ENCODE data around the gene ZNF431.
"Not testable (repeated sequence)": the region's sequence is repeated elsewhere in the genome, so short reads cannot be mapped to it uniquely, and the experiment has no call there.

ZNF431 gene

DNA sequence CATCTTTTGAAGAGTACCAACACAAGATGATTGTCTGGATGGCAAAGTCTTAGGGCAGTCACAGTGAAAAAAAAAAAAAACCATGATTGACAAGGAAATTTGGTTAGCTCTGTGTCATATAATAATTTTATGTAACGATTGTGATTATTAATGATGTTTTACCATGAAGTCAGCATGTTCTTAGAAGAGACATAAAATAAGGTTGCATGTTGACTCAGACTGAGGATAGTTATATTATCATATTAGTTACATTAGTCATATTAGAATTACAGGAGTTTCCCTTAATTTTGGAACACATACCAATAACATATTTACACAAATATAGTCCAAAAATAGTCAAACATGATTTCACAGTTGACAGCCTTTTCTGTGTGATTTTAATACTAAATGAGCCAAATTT, 5.7 kb downstream of the ZNF431 start:
- no peak for DNase-seq

DNA sequence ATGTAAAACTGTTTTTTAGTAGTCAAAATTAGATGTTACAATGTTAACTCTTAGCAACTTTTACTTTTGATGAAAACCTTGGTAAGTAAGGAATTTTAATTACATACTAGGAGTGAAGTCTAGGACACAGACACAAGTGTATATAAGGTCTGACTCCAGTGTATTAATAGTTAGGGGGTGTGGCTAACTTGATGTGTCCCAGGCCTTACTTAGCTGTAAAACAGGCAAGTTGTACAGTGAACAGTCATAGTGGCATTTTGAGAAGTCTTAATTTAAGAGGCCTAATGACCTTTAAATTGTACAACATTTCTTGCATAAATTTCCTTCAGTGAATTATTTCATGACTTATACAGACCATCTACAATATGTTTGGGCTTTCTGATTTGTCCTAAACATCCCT, 6.8 kb downstream of the ZNF431 start:
- DNase-seq, result no peak

DNA sequence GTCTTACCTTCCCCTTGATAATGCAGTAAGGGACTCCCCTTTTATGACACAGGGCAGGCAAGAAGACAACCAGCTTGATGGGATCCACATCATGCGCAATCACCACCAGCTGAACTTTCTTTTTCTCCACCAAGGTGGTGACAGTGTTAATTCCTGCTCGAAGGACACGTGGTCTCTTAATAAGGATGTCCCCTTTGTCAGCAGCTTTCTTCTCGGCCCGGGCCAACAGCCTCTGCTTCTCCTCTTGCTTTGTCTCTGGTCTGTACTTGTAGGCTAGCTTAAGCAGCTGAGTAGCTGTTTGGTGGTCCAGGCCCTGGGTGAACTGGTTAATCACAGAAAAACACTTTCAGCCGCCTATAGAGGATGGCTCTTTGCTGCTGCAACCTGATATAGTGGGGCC, 8.0 kb downstream of the ZNF431 start:
- no peak for DNase-seq

DNA sequence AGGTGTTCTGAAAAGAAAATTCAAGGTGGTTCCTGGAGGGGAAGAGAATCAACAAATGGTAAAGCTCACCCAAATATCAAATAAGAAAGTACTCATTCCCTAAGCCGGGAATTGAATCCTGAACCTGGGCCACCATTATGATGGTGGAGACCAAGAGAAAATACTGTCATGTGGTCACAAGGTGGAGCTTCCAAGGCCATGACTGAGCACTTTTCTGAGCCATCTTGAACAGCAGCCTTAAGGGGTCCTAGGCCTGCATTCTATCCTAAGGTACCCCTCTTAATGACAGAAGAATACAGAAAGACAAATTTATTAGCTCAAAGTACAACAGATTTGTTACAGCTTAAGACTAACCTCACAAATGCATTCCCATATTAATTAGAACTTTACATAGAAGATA, 9.6 kb downstream of the ZNF431 start:
- no peak for DNase-seq

DNA sequence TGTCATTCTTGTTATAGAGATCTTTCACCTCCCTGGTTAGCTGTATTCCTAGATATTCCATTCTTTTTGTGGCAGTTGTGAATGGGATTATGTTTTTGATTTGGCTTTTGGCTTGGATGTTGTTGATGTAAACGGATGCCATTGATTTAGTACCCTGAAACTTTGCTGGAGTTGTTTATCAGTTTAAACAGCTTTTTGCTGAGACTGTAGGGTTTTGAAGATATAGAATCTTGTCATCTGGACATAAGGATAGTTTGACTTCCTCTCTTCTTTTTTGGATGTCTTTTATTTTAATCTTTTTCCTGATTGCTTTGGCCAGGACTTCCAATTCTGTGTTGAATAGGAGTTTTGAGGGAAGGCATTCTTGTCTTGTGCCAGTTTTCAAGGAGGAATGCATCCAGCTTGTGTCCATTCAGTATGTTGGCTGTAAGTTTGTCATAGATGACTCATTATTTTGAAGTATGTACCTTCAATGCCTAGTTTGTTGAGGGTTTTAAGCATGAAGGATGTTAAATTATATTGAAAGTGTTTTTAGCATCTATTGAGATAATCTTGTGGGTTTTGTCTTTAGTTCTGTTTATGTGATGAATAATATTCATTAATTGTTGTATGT, 16.8 kb downstream of the ZNF431 start:
- DNase-seq, result no peak

DNA sequence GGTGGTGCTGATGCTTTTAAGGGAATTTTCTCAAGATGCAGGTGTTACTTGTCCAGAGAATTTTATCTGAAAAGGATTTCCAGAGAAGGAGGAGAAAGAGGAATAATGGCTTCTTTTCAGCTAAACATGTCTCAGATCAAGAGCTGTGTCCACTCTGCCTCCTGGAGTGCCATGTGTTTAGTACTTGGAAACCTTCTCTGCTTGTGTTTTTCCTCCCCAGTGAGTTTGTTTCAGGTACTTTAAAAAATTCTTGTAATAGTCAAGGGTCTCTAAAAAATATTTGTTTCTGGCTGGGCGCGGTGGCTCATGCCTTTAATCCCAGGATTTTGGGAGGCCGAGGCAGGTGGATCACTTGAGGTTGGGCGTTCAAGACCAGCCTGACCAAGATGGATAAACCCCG, 22.7 kb downstream of the ZNF431 start:
- no peak for DNase-seq

DNA sequence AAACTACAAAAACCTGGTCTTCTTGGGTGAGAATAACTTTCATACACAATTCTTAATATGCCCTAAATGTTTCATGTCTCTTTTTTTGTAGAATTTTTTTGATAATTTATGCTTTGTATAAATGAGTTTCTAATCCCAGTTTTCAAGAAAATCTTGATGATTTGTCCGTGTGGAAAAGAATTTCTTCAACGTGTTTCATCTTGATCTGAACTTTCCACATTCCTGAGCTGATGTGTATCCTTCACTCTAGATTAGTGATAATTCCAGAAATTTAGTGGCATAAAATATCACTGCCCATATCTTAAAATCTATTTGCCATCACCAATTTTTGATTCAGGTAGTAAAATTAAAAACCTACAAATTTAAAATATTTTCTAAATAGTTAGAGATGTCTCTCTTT, 24.6 kb downstream of the ZNF431 start:
- no peak for DNase-seq

DNA sequence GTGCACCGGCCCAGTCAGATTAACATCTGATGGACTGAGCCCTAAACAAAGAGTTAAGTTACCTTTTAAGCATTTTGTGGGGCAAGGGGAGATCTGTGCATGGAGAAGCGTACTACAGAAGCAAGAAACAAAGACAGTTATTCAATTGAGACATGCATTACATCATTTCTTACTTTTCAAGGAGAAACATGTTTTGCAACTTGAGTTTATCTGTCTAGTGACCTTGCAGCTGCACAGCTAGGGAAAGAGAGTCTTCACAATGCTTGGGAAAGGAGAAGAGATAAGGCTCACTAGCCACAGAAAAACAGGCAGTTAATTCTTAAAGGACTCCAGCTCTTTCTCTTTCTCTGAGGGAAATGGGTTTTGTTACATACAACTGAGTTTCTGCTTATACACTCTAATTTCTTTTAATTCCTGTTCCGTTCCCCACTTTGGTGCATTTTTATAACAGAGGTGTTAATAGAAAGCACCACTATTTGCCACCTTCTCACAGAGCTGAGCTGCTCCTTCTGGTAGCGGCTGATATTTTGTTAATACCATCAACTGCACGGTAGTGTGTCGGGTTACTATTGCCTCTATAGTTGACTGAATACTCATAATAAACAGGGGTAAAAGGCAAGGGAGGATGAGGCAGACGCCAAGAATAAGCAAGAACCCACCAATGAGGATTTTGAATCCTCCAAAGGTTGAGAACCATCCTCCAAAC, 55.9 kb downstream of the ZNF431 start:
- DNase-seq, result no peak

DNA sequence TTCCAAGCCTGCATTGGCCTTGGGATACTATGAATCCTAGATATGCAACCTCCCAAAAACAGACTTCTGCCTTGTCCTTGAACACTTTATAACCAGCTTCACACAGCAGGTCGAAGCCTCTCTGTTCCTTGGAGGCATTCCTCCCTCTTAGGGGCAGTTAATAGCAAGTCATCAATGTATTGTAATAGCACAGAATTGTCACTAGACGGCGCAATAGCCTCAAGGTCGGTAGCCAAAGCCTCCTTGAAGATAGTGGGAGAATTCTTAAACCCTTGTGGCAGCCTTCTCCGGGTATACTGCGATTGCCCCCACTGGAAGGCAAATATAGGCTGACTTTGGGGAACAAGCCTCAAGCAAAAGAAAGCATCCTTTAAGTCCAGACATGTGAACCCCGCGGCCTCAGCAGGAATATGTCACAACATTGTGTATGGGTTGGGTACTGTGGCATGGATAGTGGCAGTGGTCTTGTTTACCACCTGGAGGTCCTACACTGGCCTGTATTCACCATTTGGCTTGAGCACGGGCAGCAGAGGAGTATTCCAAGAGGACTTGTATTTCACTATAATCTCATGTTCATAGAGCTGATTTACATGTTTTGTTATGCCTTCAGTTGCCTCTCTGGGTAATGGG, 61.1 kb downstream of the ZNF431 start:
- DNase-seq, result no peak

DNA sequence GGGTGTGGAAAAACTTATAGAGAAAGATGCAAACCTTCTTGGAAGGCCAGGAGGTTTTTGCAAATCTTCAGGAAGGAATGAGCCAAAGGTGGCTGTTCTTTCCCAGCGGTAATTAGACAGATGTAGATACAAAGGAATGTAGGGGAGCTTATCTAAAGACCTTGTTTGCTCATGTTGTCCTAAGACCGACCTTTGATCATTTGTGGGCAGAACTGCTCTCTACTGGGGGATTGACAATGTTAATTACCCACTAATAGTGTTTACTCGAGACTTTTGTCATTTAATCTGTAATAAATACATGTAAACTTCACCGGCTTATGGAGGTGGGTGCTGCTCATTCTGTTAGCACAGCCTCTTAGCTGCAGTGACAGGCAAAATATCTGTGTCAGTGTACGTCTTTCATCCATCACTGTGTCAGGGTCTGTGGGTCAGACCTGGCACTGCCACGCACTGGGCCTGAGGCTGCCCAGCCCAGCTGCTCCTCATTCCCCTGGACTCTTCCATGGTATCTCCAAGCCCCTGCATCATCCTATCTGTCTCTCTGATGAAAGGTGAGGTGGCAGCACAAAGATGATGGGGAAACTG, 68.3 kb downstream of the ZNF431 start:
- DNase-seq, result no peak

DNA sequence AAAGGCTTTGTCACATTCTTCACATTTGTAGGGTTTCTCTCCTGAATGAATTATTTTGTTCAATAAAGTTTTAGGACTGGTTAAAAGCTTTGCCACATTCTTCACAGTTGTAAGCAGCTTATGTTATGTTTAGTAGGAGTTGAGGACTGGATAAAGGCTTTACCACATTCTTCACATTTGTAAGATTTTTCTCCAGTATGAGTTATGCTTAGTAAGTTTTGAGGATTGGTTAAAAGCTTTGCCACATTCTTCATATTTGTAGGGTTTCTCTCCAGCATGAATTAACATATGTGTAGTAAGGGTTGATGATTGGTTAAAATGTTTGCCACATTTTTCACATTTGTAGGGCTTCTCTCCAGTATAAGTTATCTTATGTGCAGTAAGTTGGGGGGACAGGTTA, 79.9 kb downstream of the ZNF431 start:
- no peak for DNase-seq

DNA sequence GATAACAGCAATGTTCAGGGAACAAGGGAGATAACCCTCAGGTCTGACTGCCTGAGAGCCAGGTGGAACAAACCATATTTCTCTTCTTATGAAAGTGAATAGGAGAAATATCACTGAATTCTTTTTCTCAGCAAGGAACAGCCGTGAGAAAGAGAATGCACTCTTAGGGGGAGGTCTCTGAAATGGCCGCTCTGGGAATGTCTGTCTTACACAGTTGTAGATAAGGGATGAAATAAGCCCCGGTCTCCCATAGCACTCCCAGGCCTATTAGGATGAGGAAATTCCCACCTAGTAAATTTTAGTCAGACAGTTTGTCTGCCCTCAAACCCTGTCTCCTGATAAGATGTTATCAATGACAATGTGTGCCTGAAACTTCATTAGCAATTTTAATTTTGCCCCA, 88.1 kb downstream of the ZNF431 start:
- not testable (repeated sequence) for DNase-seq

DNA sequence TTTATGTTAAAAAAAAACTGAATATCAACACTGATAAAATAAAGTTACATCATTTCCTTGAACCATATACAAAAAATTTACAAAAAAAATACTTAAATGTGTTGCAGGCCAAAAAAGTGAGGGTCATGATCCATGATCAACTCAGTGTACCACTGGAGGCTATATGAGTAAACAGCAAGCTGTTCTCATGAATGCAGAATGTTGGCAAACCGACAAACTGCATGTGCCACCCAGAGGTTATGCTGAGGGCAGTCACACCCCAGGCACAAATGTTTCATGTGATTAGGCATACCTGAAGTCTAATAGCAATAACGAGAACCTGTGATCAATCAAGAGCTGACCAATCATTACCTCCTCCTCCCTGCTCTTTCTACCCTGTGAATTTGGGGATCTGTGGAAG, 91.9 kb downstream of the ZNF431 start:
- DNase-seq, result no peak

DNA sequence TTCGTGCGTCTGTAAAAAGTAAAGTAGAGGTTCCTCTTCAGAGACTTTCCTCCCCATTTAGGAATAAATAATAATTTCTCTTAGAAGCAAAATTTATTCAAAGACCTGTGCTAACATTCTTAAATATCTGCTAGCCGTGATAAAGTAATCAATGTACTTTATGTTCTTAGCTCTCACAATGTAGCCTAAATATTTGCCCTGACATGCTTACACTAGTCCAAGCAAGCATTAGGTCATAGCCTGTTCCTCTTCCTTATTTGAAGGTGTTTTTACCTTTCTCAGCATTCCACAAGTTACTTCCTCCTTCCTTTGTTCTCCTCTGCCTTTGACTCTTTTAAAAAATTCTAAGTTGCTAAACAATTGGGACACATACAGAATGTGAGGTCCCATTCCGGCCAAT, 94.9 kb downstream of the ZNF431 start:
- not testable (repeated sequence) for DNase-seq

DNA sequence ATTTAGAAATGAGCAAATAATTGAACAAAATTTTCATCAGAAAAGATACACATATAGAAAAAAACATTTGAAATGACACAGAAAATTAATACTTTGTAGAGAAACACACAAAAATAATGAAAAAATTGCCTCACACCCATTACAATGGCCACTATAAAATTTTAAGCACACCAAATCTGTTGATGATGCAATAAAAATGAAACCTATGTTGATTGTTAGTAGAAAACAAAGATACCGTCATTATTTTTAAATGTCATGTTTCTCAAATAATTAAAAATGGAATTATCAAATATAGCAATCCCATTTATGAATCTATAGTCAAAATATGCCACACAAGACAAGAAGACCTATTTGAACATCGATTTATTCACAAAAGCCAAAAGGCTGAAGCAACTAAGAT, 96.8 kb downstream of the ZNF431 start:
- DNase-seq, result no peak
